GM21515 (cell line): ENCODE measurements around the gene ABCC3.
"Not testable (repeated sequence)": the region's sequence is repeated elsewhere in the genome, so short reads cannot be mapped to it uniquely, and the experiment has no call there.

Experiments used
- ATAC-seq: cut with Tn5 transposase; IDR thresholded peaks from one replicate; pipeline ENCODE4 v1.9.1; 2021; ENCODE audit not compliant: unreplicated experiment

ABCC3 gene

DNA sequence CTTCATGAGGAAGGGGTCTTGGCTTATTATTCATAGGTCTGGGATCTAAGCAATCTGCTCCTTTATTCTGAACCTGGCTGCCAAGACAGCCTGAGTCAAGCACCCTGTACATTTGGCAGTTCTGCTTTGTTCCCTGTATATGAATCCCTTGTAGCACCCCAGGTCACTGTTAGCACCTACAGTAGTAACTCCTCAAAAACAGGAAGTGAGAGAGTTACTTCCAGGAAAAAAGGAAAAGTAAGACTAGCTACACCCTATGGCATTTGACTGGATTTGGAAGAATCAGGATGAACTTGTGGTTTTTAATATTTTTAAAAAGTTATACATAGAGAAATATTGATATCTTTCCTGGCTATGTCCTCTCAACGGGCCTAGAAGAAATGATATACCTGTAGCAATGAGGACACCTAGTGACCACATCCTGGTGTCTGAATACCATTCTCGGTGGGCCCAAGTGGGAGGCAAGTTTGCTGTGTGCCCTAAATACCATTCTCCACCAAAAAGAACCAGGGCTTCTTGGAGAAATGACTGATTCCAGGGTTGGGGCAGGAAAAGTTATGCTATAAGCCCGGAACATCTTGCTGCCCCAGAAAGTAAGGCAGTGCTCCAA, 63.1 kb downstream of the ABCC3 start:
- no peak for ATAC-seq

GRCh38 chr17:50699410-50699809, 64.7 kb downstream of the ABCC3 start:
- no peak for ATAC-seq

- no peak for ATAC-seq
Observed at GRCh38 chr17:50703162-50703561, 68.5 kb downstream of the ABCC3 start.

GRCh38 chr17:50707289-50708049, 72.8 kb downstream of the ABCC3 start, which contains the start of gene ANKRD40:
Gene ANKRD40, minus strand, starts transcription at chr17:50707914. Its CDS starts 260 bp downstream, at chr17:50707654.
- ATAC-seq, result peak; percentile 78

GRCh38 chr17:50708050-50709000, 73.6 kb downstream of the ABCC3 start:
- no peak for ATAC-seq

- not testable (repeated sequence) for ATAC-seq
Observed at GRCh38 chr17:50709053-50709452, 74.4 kb downstream of the ABCC3 start.

DNA sequence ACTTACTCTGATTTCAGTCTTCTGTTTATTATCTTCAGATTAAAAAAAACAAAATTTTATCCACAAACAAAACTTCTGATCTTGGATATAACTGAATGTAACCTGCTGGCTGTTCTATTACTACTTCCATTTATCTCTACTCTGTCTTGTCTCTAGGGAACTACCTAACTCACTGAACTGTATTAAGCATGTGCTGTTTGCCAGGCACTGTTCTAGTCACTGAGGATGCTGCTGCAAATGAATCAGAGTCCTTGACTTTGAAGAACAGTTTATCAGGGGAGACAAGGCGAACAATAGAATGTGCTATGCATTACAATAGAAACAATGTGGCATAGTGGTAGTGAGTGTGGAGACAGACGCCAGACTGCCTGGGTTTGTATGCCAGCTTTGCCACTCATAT, 75.3 kb downstream of the ABCC3 start:
- ATAC-seq, result no peak

GRCh38 chr17:50710650-50711049, 76.0 kb downstream of the ABCC3 start:
- ATAC-seq, result no peak

DNA sequence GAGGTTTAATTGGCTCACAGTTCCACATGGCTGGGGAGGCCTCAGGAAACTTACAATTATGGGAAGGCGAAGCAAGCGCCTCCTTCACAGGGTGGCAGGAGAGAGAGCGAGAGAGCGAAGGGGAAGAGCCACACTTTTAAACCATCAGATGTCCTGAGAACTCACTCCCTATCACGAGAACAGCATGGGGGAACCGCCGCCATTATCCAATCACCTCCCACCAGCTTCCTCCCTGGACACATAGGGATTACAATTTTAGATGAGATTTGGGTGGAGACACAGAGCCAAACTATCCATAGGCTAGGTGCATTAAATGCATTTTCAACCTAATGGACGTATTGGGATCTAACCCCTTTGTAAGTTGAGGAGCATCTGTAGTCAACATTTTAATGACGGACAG, 78.0 kb downstream of the ABCC3 start:
- no peak for ATAC-seq

DNA sequence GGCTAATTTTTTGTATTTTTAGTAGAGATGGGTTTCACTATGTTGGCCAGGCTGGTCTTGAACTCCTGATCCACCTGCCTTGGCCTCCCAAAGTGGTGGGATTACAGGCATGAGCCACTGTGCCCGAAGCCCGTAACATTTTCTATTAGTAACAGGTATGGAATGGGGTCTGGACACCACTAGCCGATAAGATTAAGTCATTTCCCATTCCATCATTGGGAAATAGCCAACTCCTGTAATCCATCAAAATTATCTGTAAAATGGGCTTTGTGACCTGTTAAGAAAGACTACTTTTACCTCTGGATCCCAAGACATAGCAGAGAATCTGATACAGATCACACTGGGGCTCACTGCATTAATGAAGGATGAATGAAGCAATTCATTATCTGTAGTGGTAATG, 80.8 kb downstream of the ABCC3 start:
- no peak for ATAC-seq

DNA sequence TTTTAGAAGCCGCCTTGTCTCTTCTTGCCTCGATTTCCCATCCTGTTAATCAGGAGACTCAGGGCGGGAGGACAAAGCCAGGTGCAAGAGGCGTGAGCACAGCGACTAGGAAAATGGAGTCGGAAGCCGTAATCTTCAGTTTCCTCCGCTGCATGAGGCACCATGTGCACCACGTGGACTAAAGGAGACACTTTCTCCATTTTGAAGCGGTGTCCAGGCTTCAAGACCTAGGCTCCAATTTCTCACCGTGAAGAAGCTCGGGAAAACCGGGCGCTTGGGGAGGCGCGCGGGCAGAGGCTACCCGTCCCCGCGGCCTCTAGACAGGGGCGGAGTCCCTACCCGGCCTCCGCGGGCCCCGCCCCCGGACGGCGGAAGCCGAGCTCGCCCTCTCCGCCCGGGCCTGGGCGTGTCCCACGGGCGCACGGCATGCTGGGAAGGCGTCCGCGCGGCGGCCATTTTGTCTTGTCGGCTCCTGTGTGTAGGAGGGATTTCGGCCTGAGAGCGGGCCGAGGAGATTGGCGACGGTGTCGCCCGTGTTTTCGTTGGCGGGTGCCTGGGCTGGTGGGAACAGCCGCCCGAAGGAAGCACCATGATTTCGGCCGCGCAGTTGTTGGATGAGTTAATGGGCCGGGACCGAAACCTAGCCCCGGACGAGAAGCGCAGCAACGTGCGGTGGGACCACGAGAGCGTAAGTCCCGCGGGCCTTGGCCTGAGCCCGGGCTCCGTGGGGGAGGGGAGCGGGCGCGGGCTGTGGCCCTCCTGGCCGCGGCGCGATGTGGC, 84.7 kb downstream of the ABCC3 start, which contains the start of gene LUC7L3:
Gene LUC7L3, plus strand, starts transcription at position 460 of the 780 bp plus-strand sequence. Its CDS starts 130 bp downstream, at position 590.
- ATAC-seq, result peak; percentile 92

- ATAC-seq, result no peak
Observed at GRCh38 chr17:50719924-50720794, 85.5 kb downstream of the ABCC3 start.

DNA sequence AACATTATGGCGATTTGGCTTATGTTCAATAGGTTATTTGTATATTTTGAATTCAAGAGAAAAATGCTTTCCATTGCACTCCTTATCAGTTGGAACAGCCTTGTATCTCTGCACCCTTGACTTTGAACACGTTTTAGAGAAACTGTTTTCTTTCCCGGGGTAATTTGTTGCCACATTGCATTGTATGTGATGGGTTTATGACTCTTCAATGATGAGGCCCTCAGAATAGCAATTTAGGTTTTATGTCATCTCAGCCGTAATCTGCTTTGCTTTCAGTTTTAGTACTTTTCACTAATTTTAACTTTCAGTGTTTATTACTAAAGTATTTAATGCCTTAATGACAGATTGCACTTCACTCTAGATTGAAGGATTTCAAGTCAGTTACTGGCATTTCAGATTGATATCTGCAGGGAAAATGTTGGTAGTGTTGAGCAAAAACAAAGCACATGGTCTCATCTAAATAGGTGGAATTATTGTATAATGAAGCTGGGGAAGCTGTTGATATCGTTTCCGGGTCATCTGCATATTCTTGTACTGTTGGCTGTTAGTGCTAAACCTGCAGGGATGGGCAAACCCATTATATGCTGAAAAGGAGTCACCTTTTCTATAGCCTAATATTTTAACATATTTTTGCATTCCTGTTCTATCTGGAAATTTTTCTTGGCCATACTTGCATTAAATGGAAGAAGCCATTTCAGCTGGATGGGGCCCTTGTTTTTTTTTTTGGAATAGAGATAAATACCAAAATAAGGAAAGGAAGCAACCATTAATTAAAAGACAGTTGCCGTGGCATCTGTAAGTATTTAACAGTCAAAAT, 86.7 kb downstream of the ABCC3 start:
- no peak for ATAC-seq

DNA sequence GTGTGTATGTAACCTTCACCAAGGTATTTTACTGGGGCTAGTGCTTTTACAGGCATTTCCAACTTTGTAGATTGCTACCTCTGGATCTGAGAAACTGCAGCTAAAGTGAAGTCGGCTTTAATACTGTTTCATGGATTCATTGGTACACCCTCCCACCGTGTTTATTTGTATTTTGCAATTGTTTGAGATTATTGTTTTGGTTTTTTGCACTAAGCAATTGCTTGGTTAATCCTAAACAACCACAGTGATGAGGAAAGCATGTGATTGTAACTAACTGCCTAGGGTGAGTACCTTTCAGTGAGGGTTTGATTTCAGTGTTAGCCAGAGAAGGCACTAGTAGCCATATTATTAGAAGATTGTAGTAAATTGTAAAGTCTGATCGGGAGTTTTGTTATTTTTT, 88.1 kb downstream of the ABCC3 start:
- ATAC-seq, result no peak

DNA sequence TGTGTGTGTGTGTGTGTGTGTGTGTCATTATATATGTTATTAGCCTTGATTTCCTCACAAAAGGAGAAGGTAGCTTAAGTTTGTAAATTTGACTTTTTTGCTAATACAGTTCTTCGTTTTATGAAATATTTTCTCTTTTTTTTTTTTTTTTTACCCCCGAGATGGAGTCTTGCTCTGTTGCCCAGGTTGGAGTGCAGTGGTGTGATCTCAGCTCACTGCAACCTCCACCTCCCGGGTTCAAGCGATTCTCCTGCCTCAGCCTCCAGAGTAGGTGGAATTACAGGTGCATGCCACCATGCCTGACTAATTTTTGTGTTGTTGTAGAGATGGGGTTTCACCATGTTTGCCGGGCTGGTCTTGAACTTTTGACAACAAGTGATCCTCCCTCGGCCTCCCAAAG, 89.9 kb downstream of the ABCC3 start:
- ATAC-seq, result not testable (repeated sequence)

DNA sequence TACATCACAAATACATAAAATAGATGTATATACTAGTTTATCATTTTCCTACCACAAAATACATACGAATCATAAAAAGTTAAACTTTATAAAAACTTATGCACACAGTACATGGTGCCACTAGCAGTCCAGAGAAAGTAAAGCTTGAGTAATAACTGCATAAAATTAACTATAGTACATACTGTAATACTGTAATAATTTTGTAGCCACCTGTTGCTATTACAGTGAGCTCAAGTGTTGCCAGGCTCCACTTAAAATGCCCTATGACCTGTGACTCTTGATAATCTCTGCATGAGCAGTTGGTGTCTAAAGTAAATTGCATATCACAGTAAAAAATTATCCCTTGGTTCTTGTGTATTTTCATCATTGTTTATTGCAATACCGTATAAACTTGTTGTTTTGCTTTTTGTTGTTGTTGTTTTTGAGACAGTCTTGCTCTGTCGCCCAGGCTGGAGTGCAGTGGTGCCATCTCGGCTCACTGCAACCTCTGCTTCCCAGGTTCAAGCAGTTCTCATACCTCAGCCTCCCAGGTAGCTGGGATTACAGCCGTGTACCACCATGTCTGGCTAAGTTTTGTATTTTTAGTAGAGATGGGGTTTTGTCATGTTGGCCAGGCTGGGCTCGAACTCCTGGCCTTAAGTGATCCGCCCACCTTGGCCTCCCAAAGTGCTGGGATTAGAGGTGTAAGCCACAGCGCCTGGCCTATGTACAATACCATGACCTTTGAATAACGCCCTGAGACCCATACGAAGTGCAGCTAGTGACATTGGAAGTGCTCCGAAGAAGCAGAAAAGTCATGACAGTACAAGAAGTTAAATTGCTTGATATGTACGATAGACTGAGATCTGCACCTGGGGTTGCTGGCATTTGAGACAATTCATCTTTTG, 91.3 kb downstream of the ABCC3 start:
- ATAC-seq, result no peak

- ATAC-seq, result no peak
Observed at GRCh38 chr17:50728112-50728429, 93.4 kb downstream of the ABCC3 start.
